ENCODE data around the gene COL1A2. TPM values are rescaled to one million over a fixed set of nuclear protein-coding genes. Genes with fewer than 3 reads are reported as not detected.

The COL1A2 gene
- total and polyA plus RNA-seq, 9 donors = 2,438 to 8,644 (median 5,114) TPM

DNA sequence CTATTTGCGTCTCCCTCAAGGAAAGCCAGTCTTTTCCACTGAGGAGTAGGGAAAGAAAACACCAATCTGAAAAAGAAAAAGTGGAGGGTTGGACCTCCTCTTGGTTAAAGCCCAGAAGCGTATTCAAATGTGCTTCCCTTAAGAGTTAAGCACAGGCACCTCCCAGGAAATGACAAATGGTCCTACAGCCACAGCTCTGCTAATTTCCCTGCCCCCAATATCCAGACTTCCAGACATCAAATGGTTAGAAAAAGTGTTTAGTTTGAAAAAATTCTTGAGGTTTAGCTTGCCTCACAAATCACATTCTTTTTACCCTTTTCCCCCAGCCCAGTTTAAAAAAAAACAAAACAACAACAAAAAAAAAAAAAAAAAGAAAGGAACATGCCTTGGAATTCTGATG lies 19.0 kb upstream of the COL1A2 start:
- DNase-seq = peak; percentile 98
- Histone ChIP-seq H3K4me1 (ENCODE audit: control insufficient read depth, insufficient read depth, low read length) (peaks cover 21% of the 10 kb centered on the region), H3K36me3 (ENCODE audit: control insufficient read depth, insufficient read depth, low read length) (no peaks in the 10 kb centered on the region), H3K4me3 (ENCODE audit: low read length) (peak overlapping the region; percentile 28), H3K9me3 (replicated peaks; ENCODE audit: control insufficient read depth, low read depth, low read length) (no peaks in the 10 kb centered on the region), H3K27me3 (ENCODE audit: control insufficient read depth, insufficient read depth, low read length) (no peaks in the 10 kb centered on the region), H3K27ac (ENCODE audit: low read length) (peak overlapping the region; percentile 98)
- 17% methylated on average over 1 of the region's 2 CpGs for WGBS (ENCODE audit: insufficient coverage)

DNA sequence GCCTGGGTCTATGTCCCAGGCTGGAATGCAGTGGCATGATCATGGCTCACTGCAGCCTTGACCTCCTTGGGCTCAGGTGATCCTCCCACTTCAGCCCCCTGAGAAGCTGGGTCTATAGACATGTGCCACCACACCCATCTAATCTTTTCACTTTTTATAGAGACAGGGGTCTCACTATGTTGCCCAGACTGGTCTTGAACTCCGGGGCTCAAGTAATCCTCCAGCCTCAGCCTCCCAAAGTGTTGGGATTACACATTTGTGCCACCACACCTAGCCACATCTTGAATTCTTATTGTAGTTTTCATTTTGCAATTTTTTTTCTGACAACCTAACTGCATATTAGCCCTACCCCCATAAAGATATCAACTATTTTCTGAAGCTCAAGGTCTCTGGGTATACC lies 18.4 kb upstream of the COL1A2 start:
- 80% methylated on average over 1 of the region's 1 CpG for WGBS (ENCODE audit: insufficient coverage)
- no peak for DNase-seq
- Histone ChIP-seq H3K27ac (ENCODE audit: low read length) (peak overlapping the region; percentile 98), H3K4me1 (ENCODE audit: control insufficient read depth, insufficient read depth, low read length) (peaks cover 21% of the 10 kb centered on the region), H3K27me3 (ENCODE audit: control insufficient read depth, insufficient read depth, low read length) (no peaks in the 10 kb centered on the region), H3K4me3 (ENCODE audit: low read length) (no peak overlapping the region), H3K36me3 (ENCODE audit: control insufficient read depth, insufficient read depth, low read length) (no peaks in the 10 kb centered on the region), H3K9me3 (replicated peaks; ENCODE audit: control insufficient read depth, low read depth, low read length) (no peaks in the 10 kb centered on the region)

DNA sequence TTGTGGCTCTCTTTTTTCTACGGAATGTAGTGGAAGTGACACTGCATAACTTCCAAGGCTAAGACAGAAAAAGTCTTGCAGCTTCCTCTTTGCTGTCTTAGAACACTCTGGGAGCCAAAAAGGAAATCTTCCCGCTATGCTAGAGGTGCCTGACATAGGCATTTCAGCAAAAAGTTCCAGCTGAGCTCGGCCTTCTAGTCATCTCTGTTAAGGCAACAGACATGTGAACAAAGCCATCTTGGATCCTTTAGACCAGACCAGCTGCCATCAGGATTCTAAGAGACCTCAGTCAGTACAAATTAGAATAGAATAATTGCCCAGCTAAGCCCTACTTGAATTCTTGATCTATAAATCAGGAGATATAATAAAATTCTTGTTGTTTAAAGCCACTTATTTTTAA lies 16.3 kb upstream of the COL1A2 start:
- Histone ChIP-seq H3K4me1 (ENCODE audit: control insufficient read depth, insufficient read depth, low read length) (peaks cover 21% of the 10 kb centered on the region), H3K27me3 (ENCODE audit: control insufficient read depth, insufficient read depth, low read length) (no peaks in the 10 kb centered on the region), H3K27ac (ENCODE audit: low read length) (peak overlapping the region; percentile 16), H3K4me3 (ENCODE audit: low read length) (no peak overlapping the region), H3K9me3 (replicated peaks; ENCODE audit: control insufficient read depth, low read depth, low read length) (no peaks in the 10 kb centered on the region), H3K36me3 (ENCODE audit: control insufficient read depth, insufficient read depth, low read length) (no peaks in the 10 kb centered on the region)
- 56% methylated on average over 1 of the region's 3 CpGs for WGBS (ENCODE audit: insufficient coverage)
- no peak for DNase-seq

DNA sequence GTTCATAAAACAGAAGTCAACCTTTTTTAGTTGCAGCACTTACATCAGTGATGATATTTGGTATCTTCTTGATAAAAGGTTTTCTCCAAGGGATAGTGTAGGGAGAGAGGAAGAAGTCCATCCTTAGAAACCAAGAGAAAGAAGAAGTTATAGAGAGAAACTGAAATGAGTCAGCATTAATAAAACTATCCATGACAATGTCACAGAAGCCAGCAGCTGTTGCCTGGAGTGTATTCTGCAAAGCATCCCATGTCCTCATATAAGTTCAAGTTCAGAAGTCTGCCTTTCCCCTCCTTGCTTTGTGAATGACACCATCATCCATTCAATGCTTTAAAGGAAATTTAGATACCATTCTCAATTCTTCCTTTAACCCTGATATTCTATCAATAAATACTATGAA lies 14.4 kb upstream of the COL1A2 start:
- Histone ChIP-seq H3K9me3 (replicated peaks; ENCODE audit: control insufficient read depth, low read depth, low read length) (no peaks in the 10 kb centered on the region), H3K4me3 (ENCODE audit: low read length) (no peak overlapping the region), H3K27me3 (ENCODE audit: control insufficient read depth, insufficient read depth, low read length) (no peaks in the 10 kb centered on the region), H3K4me1 (ENCODE audit: control insufficient read depth, insufficient read depth, low read length) (peaks cover 17% of the 10 kb centered on the region), H3K36me3 (ENCODE audit: control insufficient read depth, insufficient read depth, low read length) (no peaks in the 10 kb centered on the region), H3K27ac (ENCODE audit: low read length) (no peak overlapping the region)
- no peak for DNase-seq

DNA sequence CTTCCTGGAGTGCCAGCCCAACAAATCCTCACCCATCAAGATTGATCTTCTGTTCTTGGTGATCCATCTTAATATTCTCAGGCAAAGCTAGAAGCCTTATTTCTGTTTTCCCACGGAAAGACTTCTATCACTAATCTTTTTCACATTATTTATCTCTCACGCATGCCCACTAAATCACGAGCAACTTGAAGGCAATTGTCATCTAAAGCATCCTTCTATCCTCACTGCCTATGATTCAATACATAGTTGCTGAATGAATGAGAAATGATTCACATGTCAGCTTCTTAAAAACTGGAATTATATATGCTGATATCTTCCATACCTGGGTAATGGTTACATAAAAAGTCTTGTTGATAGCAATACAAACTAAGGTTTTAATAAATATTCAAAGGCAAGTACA lies 12.6 kb upstream of the COL1A2 start:
- no peak overlapping the region for H3K27ac ChIP-seq (ENCODE audit: low read length)
- no peaks in the 10 kb centered on the region for H3K27me3 ChIP-seq (ENCODE audit: control insufficient read depth, insufficient read depth, low read length)
- H3K4me1 ChIP-seq (ENCODE audit: control insufficient read depth, insufficient read depth, low read length) = peaks cover 8% of the 10 kb centered on the region
- H3K36me3 ChIP-seq (ENCODE audit: control insufficient read depth, insufficient read depth, low read length) = no peaks in the 10 kb centered on the region
- WGBS (ENCODE audit: insufficient coverage) = no CpG with 5 or more reads among the region's 3 CpGs
- DNase-seq = no peak
- H3K9me3 ChIP-seq (replicated peaks; ENCODE audit: control insufficient read depth, low read depth, low read length) = no peaks in the 10 kb centered on the region
- no peak overlapping the region for H3K4me3 ChIP-seq (ENCODE audit: low read length)

DNA sequence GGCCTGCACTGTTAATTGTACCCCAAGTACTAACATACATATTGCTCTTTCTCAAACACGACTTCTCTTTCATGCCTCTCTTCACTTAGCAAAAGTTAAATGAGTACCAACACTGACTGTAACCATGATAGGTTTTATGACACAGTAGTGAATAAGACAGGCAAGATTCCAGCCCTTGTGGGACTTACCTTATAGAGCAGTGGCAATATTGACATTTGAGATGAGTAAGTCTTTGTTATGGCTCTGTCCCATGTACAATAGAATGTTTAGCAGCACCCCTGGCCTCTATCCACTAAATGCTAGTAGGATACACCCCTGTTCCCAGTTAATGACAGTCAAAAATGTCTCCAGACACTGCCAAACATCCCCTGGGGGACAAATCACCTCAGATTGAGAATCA lies 11.9 kb upstream of the COL1A2 start:
- Histone ChIP-seq H3K4me1 (ENCODE audit: control insufficient read depth, insufficient read depth, low read length) (peaks cover 5% of the 10 kb centered on the region), H3K27me3 (ENCODE audit: control insufficient read depth, insufficient read depth, low read length) (no peaks in the 10 kb centered on the region), H3K36me3 (ENCODE audit: control insufficient read depth, insufficient read depth, low read length) (no peaks in the 10 kb centered on the region), H3K27ac (ENCODE audit: low read length) (no peak overlapping the region), H3K4me3 (ENCODE audit: low read length) (no peak overlapping the region), H3K9me3 (replicated peaks; ENCODE audit: control insufficient read depth, low read depth, low read length) (no peaks in the 10 kb centered on the region)
- no CpG with 5 or more reads among the region's 1 CpG for WGBS (ENCODE audit: insufficient coverage)
- DNase-seq = no peak

DNA sequence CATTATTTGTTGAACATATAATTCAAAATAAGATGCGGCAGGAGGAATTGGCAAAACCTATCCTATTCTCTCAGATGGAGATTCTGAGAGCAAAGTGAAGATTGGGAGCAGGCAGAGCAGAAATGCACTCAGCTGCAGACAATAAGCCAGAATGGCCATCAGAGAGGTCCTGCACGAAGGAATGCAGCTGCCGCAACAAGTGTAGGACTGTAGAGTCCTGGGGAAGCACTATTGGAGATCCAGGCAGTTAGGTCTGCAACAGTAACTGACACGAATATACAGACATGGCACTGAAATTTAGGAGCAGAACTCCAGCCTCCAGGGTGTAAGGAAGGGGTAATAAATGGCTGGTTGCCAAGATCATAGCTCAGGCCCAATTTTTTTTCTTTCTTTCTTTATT lies 10.4 kb upstream of the COL1A2 start:
- Histone ChIP-seq H3K9me3 (replicated peaks; ENCODE audit: control insufficient read depth, low read depth, low read length) (no peaks in the 10 kb centered on the region), H3K4me3 (ENCODE audit: low read length) (no peak overlapping the region), H3K36me3 (ENCODE audit: control insufficient read depth, insufficient read depth, low read length) (no peaks in the 10 kb centered on the region), H3K27me3 (ENCODE audit: control insufficient read depth, insufficient read depth, low read length) (no peaks in the 10 kb centered on the region), H3K27ac (ENCODE audit: low read length) (no peak overlapping the region), H3K4me1 (ENCODE audit: control insufficient read depth, insufficient read depth, low read length) (peaks cover 3% of the 10 kb centered on the region)
- WGBS (ENCODE audit: insufficient coverage) = 24% methylated on average over 2 of the region's 4 CpGs
- DNase-seq = no peak

DNA sequence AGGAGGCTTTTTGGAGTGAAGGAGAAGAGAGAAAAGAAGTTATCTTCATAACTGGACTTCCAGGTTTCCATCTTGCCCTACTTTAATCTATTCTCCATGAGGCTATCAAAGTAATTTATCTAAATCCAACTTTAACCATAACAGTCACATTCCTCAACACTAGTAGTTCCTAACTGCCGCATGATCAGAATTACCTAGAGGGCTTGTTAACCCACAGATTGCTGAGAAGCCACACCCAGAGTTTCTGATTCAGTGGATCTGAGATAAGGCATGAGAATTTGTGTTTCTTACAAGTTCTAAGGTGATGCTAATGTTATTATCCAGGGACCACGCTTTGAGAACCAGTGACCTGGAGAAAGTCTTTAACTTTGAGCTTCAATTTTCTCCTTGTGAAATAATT lies 8.3 kb upstream of the COL1A2 start:
- H3K36me3 ChIP-seq (ENCODE audit: control insufficient read depth, insufficient read depth, low read length) = no peaks in the 10 kb centered on the region
- H3K4me1 ChIP-seq (ENCODE audit: control insufficient read depth, insufficient read depth, low read length) = peaks cover 3% of the 10 kb centered on the region
- DNase-seq = no peak
- no peak overlapping the region for H3K4me3 ChIP-seq (ENCODE audit: low read length)
- H3K27ac ChIP-seq (ENCODE audit: low read length) = no peak overlapping the region
- no CpG with 5 or more reads among the region's 2 CpGs for WGBS (ENCODE audit: insufficient coverage)
- H3K27me3 ChIP-seq (ENCODE audit: control insufficient read depth, insufficient read depth, low read length) = no peaks in the 10 kb centered on the region
- H3K9me3 ChIP-seq (replicated peaks; ENCODE audit: control insufficient read depth, low read depth, low read length) = no peaks in the 10 kb centered on the region

DNA sequence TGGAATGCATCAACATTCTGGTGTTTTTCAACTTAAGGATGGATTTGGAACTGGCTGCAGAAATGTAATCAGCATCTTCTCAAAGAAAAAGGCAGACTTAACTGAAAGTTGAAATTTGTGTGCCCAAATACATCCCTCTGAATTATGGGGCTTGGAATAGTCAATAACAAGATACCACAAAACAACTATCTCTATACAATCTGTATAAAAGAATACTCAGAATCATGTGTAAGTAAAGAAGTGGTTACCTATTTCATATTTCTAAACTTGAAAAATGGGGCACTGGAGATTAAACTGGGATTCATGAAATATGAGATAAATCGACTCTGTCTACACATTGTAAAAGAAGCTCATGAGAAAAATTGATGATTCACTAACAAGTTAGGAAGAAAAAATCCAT lies 6.2 kb upstream of the COL1A2 start:
- no CpG with 5 or more reads among the region's 1 CpG for WGBS (ENCODE audit: insufficient coverage)
- Histone ChIP-seq H3K27me3 (ENCODE audit: control insufficient read depth, insufficient read depth, low read length) (no peaks in the 10 kb centered on the region), H3K9me3 (replicated peaks; ENCODE audit: control insufficient read depth, low read depth, low read length) (no peaks in the 10 kb centered on the region), H3K36me3 (ENCODE audit: control insufficient read depth, insufficient read depth, low read length) (no peaks in the 10 kb centered on the region), H3K4me1 (ENCODE audit: control insufficient read depth, insufficient read depth, low read length) (peaks cover 11% of the 10 kb centered on the region), H3K4me3 (ENCODE audit: low read length) (no peak overlapping the region), H3K27ac (ENCODE audit: low read length) (peak overlapping the region; percentile 33)
- DNase-seq = no peak

DNA sequence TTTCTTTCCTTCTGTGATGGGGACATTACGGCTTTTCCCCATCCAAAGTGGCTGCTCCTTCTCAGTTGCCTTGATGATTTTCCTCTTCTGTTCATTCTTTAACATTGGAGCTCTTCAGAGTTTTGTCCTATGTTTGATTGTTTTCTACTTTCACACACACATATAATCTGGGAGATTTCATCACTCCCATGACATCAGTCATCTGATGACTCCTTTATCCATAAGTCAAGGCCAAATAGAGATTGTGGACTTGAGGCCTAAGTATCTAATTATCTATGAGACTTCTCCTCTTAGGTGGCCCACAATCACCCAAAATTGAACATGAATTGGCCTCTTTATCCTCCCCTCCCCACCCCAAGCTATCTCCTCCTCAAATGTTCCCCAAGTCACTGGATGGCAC lies 5.3 kb upstream of the COL1A2 start:
- Histone ChIP-seq H3K27ac (ENCODE audit: low read length) (peak overlapping the region; percentile 33), H3K4me1 (ENCODE audit: control insufficient read depth, insufficient read depth, low read length) (peaks cover 15% of the 10 kb centered on the region), H3K9me3 (replicated peaks; ENCODE audit: control insufficient read depth, low read depth, low read length) (no peaks in the 10 kb centered on the region), H3K27me3 (ENCODE audit: control insufficient read depth, insufficient read depth, low read length) (no peaks in the 10 kb centered on the region), H3K36me3 (ENCODE audit: control insufficient read depth, insufficient read depth, low read length) (no peaks in the 10 kb centered on the region), H3K4me3 (ENCODE audit: low read length) (no peak overlapping the region)
- WGBS (ENCODE audit: insufficient coverage) = 50% methylated on average over 1 of the region's 1 CpG
- DNase-seq = no peak

DNA sequence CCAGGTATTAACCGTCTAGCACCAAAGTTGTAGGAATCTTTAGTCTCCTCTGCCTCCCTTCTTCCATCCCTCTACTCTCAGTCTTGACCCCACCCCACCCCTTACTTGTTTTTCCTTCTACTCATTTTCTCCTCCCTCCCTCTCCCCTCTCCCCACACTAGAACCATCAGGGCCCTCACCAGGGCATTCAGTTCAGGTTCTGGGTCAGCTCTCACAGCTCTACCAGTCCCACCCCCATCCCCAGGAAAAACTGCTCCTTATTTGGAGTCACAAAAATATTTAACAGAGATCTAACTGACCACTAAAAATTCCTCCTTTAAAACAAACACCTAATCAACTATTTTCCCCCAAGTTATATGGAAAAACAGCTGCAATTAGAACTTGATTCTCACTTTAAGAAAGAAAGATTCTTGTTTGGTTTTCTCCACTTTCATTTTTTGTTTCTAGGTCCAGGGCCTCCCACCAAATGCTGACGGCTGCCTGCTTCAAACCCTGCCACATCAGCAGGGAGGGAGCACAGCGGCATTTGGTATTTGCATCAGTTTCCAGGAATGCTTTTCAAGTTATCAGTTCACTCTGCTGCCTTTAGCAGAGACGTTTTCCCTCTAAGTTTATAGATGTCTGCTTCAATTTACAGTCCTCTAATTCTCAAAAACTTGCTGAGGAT lies 2.8 kb upstream of the COL1A2 start:
- peak overlapping the region; percentile 14 for H3K4me3 ChIP-seq (ENCODE audit: low read length)

More for the DNA sequence above, 2.8 kb upstream of the COL1A2 start:
- Histone ChIP-seq H3K9me3 (replicated peaks; ENCODE audit: control insufficient read depth, low read depth, low read length) (no peaks in the 10 kb centered on the region), H3K27me3 (ENCODE audit: control insufficient read depth, insufficient read depth, low read length) (no peaks in the 10 kb centered on the region), H3K36me3 (ENCODE audit: control insufficient read depth, insufficient read depth, low read length) (no peaks in the 10 kb centered on the region), H3K4me1 (ENCODE audit: control insufficient read depth, insufficient read depth, low read length) (peaks cover 16% of the 10 kb centered on the region), H3K27ac (ENCODE audit: low read length) (peak overlapping the region; percentile 97)
- WGBS (ENCODE audit: insufficient coverage) = 26% methylated on average over 3 of the region's 4 CpGs
- DNase-seq = peak; percentile 96
